ENCODE data around the gene PROB1. TPM values are rescaled to one million over a fixed set of nuclear protein-coding genes. Genes with fewer than 3 reads are reported as not detected.

PROB1 gene
- 0.87 and 1.00 TPM in 2 replicates for total RNA-seq

GRCh38 chr5:139394654-139395566 lies at the start of gene PROB1:
Gene PROB1, minus strand, starts transcription at chr5:139395104. Its CDS starts 23 bp downstream, at chr5:139395081.

GRCh38 chr5:139439013-139439903 lies 44.4 kb upstream of the PROB1 start, which contains the start of gene DNAJC18:
Gene DNAJC18, minus strand, starts transcription at chr5:139439525. Its CDS starts 80 bp downstream, at chr5:139439445.

GRCh38 chr5:139403787-139404483 lies 9.0 kb upstream of the PROB1 start, which contains the start of gene SPATA24:
Gene SPATA24, minus strand, starts transcription at chr5:139404089. Its CDS starts 29 bp downstream, at chr5:139404060.

GRCh38 chr5:139389701-139390638 lies 4.9 kb downstream of the PROB1 start, which contains the start of gene MZB1:
Gene MZB1, minus strand, starts transcription at chr5:139389913. Its CDS starts 57 bp downstream, at chr5:139389856.

GRCh38 chr5:139383275-139383992 lies 11.5 kb downstream of the PROB1 start, which contains the start of gene SLC23A1:
Gene SLC23A1, minus strand, starts transcription at chr5:139383297. Its CDS starts 44 bp downstream, at chr5:139383253.

GRCh38 chr5:139341689-139342422 lies 53.0 kb downstream of the PROB1 start, which contains the start of gene PAIP2:
Gene PAIP2, plus strand, starts transcription at chr5:139341854. Its CDS starts 21,931 bp downstream, at chr5:139363785.

Other genes starting within 250 kb of the PROB1 start
- 57.9 and 105 TPM in 2 replicates for gene SIL1, start 196.7 kb downstream of the PROB1 start, total RNA-seq
- 255 and 325 TPM in 2 replicates for gene MATR3, start 101.4 kb downstream of the PROB1 start, total RNA-seq
- gene PAIP2, start 53.2 kb downstream of the PROB1 start, total RNA-seq, result 84.4 and 92.4 TPM in 2 replicates
- gene SLC23A1, start 11.8 kb downstream of the PROB1 start, total RNA-seq, result not detected in 2 replicates
- not detected in 2 replicates for gene MZB1, start 5.2 kb downstream of the PROB1 start, total RNA-seq
- gene SPATA24, start 9.0 kb upstream of the PROB1 start, total RNA-seq, result 4.0 and 4.9 TPM in 2 replicates
- gene DNAJC18, start 44.4 kb upstream of the PROB1 start, total RNA-seq, result 4.1 and 8.7 TPM in 2 replicates
- 0.25 and 0.55 TPM in 2 replicates for gene ECSCR, start 67.6 kb upstream of the PROB1 start, total RNA-seq
- not detected in 2 replicates for gene SMIM33, start 75.9 kb upstream of the PROB1 start, total RNA-seq
- 8.6 and 9.5 TPM in 2 replicates for gene STING1, start 87.7 kb upstream of the PROB1 start, total RNA-seq
- gene UBE2D2, start 166.2 kb upstream of the PROB1 start, total RNA-seq, result 46.5 and 49.8 TPM in 2 replicates

Data from uterine smooth muscle cell (primary cell).